Adipose tissue (tissue), 3 donors: ENCODE measurements around the gene PPP1R9B. TPM values are rescaled to one million over a fixed set of nuclear protein-coding genes. Genes with fewer than 3 reads are reported as not detected.

Experiments
- H3K27ac ChIP-seq: one replicate; pipeline ENCODE4 v1.5.1; 2013; ENCODE audit warnings: low read depth, low read length
- WGBS, 3 donors: extraction: QIAGEN DNeasy Blood & Tissue Kit; methylation state at CpG; one replicate each; pipeline ENCODE4 v1.1.7; 2013; 5-methylcytosine and 5-hydroxymethylcytosine counted together
- polyA plus RNA-seq, 3 donors: library from polyadenylated mRNA; stranded (reverse); fragments of 200-250 nt; gene quantifications; one replicate each; pipeline ENCODE4 v1.2.3, GENCODE V29; 2013
- donor health status: healthy with polysubstance abuse.
- donor health status: Bipolar disorder and iron deficiency.
- donor health status: healthy.

The PPP1R9B gene
- polyA plus RNA-seq, 3 donors: 11.8 to 48.7 (median 21.6) TPM

- H3K27ac ChIP-seq: no peak overlapping the region
- WGBS, 3 donors: 80 to 90% (median 89%) methylated on average over 3 of the region's 3 CpGs
These were observed 15.0 kb upstream of the PPP1R9B start for GRCh38 chr17:50165466-50165865.

GRCh38 chr17:50165066-50165465 is 14.6 kb upstream of the PPP1R9B start:
- WGBS, 3 donors: 87 to 90% (median 89%) methylated on average over 9 of the region's 9 CpGs

GRCh38 chr17:50164697-50164988 is 14.2 kb upstream of the PPP1R9B start:
- 98 to 100% (median 98%) methylated on average over 2 of the region's 2 CpGs for WGBS, 3 donors
- H3K27ac ChIP-seq: no peak overlapping the region

More at GRCh38 chr17:50165066-50165465, 14.6 kb upstream of the PPP1R9B start:
- no peak overlapping the region for H3K27ac ChIP-seq

- 77 to 83% (median 80%) methylated on average over 11 of the region's 11 CpGs for WGBS, 3 donors
- H3K27ac ChIP-seq: no peak overlapping the region
These were observed 13.6 kb upstream of the PPP1R9B start for GRCh38 chr17:50163843-50164696.

- WGBS, 3 donors: 71 to 75% (median 75%) methylated on average over 8 of the region's 8 CpGs
These were observed 12.2 kb upstream of the PPP1R9B start for GRCh38 chr17:50162466-50163254.

GRCh38 chr17:50161911-50162288 is 11.4 kb upstream of the PPP1R9B start:
- WGBS, 3 donors: 40 to 61% (median 60%) methylated on average over 16 of the region's 16 CpGs
- no peak overlapping the region for H3K27ac ChIP-seq

More at GRCh38 chr17:50162466-50163254, 12.2 kb upstream of the PPP1R9B start:
- no peak overlapping the region for H3K27ac ChIP-seq

- H3K27ac ChIP-seq: no peak overlapping the region
- WGBS, 3 donors: 1% methylated on average over 42 to 53 of the region's 53 CpGs
These were observed 10.8 kb upstream of the PPP1R9B start for GRCh38 chr17:50161023-50161910.

- WGBS, 3 donors: 64 to 68% (median 65%) methylated on average over 4 of the region's 4 CpGs
- no peak overlapping the region for H3K27ac ChIP-seq
These were observed 7.4 kb upstream of the PPP1R9B start for GRCh38 chr17:50157891-50158290.

- 56 to 66% (median 59%) methylated on average over 8 of the region's 8 CpGs for WGBS, 3 donors
- no peak overlapping the region for H3K27ac ChIP-seq
These were observed 4.8 kb upstream of the PPP1R9B start for GRCh38 chr17:50155115-50155819.

- 18 to 27% (median 19%) methylated on average over 1 of the region's 1 CpG for WGBS, 3 donors
- H3K27ac ChIP-seq: no peak overlapping the region
These were observed 4.1 kb upstream of the PPP1R9B start for GRCh38 chr17:50154604-50155003.

- H3K27ac ChIP-seq: no peak overlapping the region
- WGBS, 3 donors: 31 to 43% (median 36%) methylated on average over 16 of the region's 16 CpGs
These were observed 3.4 kb upstream of the PPP1R9B start for GRCh38 chr17:50153650-50154575.

- H3K27ac ChIP-seq: no peak overlapping the region
- WGBS, 3 donors: 69 to 71% (median 70%) methylated on average over 7 of the region's 7 CpGs
These were observed 2.3 kb upstream of the PPP1R9B start for GRCh38 chr17:50152736-50153135.

GRCh38 chr17:50151937-50152547 is 1.6 kb upstream of the PPP1R9B start:
- H3K27ac ChIP-seq: no peak overlapping the region
- WGBS, 3 donors: 0 to 2% (median 1%) methylated on average over 12 of the region's 12 CpGs

- WGBS, 3 donors: 0 to 1% (median 1%) methylated on average over 26 to 40 of the region's 40 CpGs
- peak overlapping the region; percentile 0 for H3K27ac ChIP-seq
These were observed 812 bp upstream of the PPP1R9B start for GRCh38 chr17:50151041-50151936.

GRCh38 chr17:50149417-50150353 is 792 bp downstream of the PPP1R9B start:
- WGBS, 3 donors: 1 to 2% (median 1%) methylated on average over 96 to 123 of the region's 123 CpGs
- no peak overlapping the region for H3K27ac ChIP-seq
